Heart left ventricle (tissue), 13 donors: ENCODE measurements around the gene ROR1.

Source experiments
- CTCF ChIP-seq, 12 donors: fragments of 200-600 bp; sonication (generic) in 4 of 12; IDR thresholded peaks; one replicate each; pipeline versions ENCODE4 v1.5.0 to v1.8.0; 2018 to 2022; ENCODE audit warnings: antibody characterized with exemption in 12 of 12, mild to moderate bottlenecking in 5 of 12
- POLR2A ChIP-seq, 2 donors: fragments of 450-650 bp; IDR thresholded peaks; one replicate each; pipeline ENCODE4 v1.6.1; 2017; ENCODE audit warnings: antibody characterized with exemption in 2 of 2, mild to moderate bottlenecking in 2 of 2, moderate library complexity in 2 of 2
- donor health status: ischemic (EF 13 %, LVEDD 7.1; RV severe dilation, severe dysfunction).
- donor health status: DM: no; HTN: yes; CAD: no.
- donor health status: DM: no; HTN: no; CAD: no.
- donor health status: ischemic (EF 25% LVEDD 6.9; RV normal size, moderate dysfunction).
- donor health status: ischemic (EF 25% LVEDD 5.7; RV mildly dilated, moderate dysfunction).
- donor health status: ischemic (EF 35%, LVEDD 5.7; RV mildly dilated, moderate dysfunction).
- donor health status: nonischemic (EF 11% LVEDD 7.7; RV severe dilation, severe dysfunction).
- donor health status: DM: yes; HTN: yes; CAD: no.
- donor health status: PGD.
- donor health status: ischemic (EF 29% LVEDD 5.4; RV normal size, mild dysfunction).
- donor health status: nonischemic (EF 23%, LVEDD 6.1; RV moderate dilation, normal function).

- TF ChIP-seq CTCF (IDR thresholded peaks at IDR 0.05) (no peak), POLR2A (IDR thresholded peaks at IDR 0.05) (no peak)
Observed at GRCh38 chr1:64124704-64125440, 351.1 kb downstream of the ROR1 start.
